T-helper 17 cell (primary cell): ENCODE results near the gene PLA2G4D. TPM values are rescaled to one million over a fixed set of nuclear protein-coding genes. Genes with fewer than 3 reads are reported as not detected.

Experiments used
- ATAC-seq: fragments of 150-1000 bp; cut with Tn5 transposase; 2 replicates; pipeline ENCODE4 v1.10.0; 2021; ENCODE audit warnings: mild to moderate bottlenecking, moderate library complexity
- DNase-seq, 3 donors: peaks; one replicate each; pipeline versions ENCODE4 v3.0.0 to v3.0.0-alpha.2; 2020 to 2021
- H3K9me3 ChIP-seq: one replicate; pipeline ENCODE4 v1.7.0; 2013; ENCODE audit warnings: low read length, mild to moderate bottlenecking; ENCODE audit not compliant: control insufficient read depth, poor library complexity, severe bottlenecking
- H3K27ac Mint-ChIP-seq: one replicate; pipeline ENCODE4 v1.8.0; 2022; ENCODE audit warnings: mild to moderate bottlenecking, moderate library complexity, mixed read lengths
- H3K27me3 Mint-ChIP-seq: one replicate; pipeline ENCODE4 v1.8.0; 2022; ENCODE audit warnings: mixed read lengths
- H3K36me3 Mint-ChIP-seq: one replicate; pipeline ENCODE4 v1.8.0; 2022; ENCODE audit warnings: low read depth, mixed read lengths
- H3K4me1 Mint-ChIP-seq: one replicate; pipeline ENCODE4 v1.8.0; 2022; ENCODE audit warnings: mild to moderate bottlenecking, mixed read lengths
- H3K4me3 Mint-ChIP-seq: one replicate; pipeline ENCODE4 v1.8.0; 2022; ENCODE audit warnings: mild to moderate bottlenecking, moderate library complexity, mixed read lengths
- total RNA-seq, 4 donors: library from RNA in 2 of 4; stranded (reverse) in 2 of 4; gene quantifications; one replicate each; pipeline ENCODE4 v1.2.3 and lab custom pipeline; 2022 to 2026

Gene PLA2G4D
- total RNA-seq, 2 donors from 2014 or later: not detected

DNA sequence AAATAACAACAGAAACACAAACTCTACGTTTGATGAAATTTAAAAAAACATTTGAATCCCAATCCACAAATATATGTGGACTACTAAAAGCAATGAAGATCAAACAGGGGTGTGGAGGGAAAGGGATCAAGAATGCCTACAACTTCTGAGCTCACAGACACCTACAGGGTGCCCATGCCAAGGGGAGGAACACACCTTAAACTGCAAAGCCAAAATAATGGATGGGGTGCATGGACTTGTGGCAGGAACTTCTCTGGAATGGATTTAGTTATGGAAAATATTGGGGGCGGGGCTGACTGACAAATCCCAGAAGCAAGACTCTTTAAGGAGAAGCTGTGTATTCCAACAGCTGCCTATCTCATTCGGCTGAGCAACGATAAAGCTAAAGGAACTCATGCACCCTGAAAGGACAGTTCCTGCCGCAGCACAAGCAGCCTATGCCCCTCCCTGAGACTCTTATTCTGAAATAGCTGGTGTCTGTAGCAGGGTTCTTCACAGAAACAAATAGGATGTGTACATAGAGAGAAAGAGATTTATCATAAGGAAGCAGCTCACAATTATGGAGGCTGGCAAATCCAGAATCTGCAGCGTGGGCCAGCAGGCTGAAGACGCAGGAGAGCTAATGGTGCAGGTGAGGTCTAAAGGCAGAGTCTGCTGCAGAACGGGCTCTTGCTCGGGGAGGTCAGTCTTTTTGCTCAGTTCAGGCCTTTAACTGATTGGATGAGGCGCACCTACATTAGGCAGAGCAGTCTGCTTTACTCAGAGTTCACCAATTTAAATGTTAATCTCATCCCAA, 24.5 kb upstream of the PLA2G4D start:
- no peaks in the 10 kb centered on the region for H3K36me3 Mint-ChIP-seq
- ATAC-seq: peak; percentile 33
- no peak overlapping the region for H3K27ac Mint-ChIP-seq
- H3K4me1 Mint-ChIP-seq: peaks cover 4% of the 10 kb centered on the region
- H3K4me3 Mint-ChIP-seq: no peak overlapping the region
- no peak for DNase-seq
- H3K9me3 ChIP-seq: no peaks in the 10 kb centered on the region
- peaks cover 15% of the 10 kb centered on the region for H3K27me3 Mint-ChIP-seq

DNA sequence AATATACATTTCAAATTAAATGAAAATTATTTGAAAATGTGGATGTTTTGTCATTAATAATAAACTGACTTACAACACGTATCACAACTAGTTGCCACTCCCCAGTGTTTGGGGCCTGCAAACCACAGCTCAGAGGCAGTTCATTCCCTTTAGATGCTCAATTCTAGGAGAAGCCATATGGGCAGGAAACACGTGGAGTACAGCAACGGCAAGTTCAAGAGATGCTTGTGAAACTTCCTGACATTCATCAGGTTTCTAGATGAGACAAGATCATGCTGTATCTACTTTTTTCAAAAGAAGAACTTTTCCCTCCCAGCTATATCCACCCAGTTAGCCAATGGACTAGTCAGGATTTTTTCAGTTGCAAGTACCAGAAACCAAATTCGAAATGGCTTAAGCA, 17.6 kb upstream of the PLA2G4D start:
- peaks cover 7% of the 10 kb centered on the region for H3K4me1 Mint-ChIP-seq
- DNase-seq: no peak
- no peaks in the 10 kb centered on the region for H3K9me3 ChIP-seq
- ATAC-seq: no peak
- H3K27me3 Mint-ChIP-seq: peaks cover 38% of the 10 kb centered on the region
- no peak overlapping the region for H3K27ac Mint-ChIP-seq
- peaks cover 2% of the 10 kb centered on the region for H3K36me3 Mint-ChIP-seq
- no peak overlapping the region for H3K4me3 Mint-ChIP-seq

GRCh38 chr15:42110367-42110766, 16.0 kb upstream of the PLA2G4D start:
- Mint-ChIP-seq H3K36me3 (peaks cover 2% of the 10 kb centered on the region), H3K27ac (no peak overlapping the region), H3K27me3 (peaks cover 53% of the 10 kb centered on the region), H3K4me1 (peaks cover 7% of the 10 kb centered on the region), H3K4me3 (no peak overlapping the region)
- ATAC-seq (no peak), DNase-seq (no peak)
- H3K9me3 ChIP-seq: no peaks in the 10 kb centered on the region

GRCh38 chr15:42108806-42109205, 14.4 kb upstream of the PLA2G4D start:
- peaks cover 2% of the 10 kb centered on the region for H3K36me3 Mint-ChIP-seq
- H3K27ac Mint-ChIP-seq: no peak overlapping the region
- H3K4me3 Mint-ChIP-seq: no peak overlapping the region
- no peak for DNase-seq
- no peaks in the 10 kb centered on the region for H3K9me3 ChIP-seq
- no peak for ATAC-seq
- peaks cover 57% of the 10 kb centered on the region for H3K27me3 Mint-ChIP-seq
- H3K4me1 Mint-ChIP-seq: peaks cover 10% of the 10 kb centered on the region

GRCh38 chr15:42108189-42108588, 13.8 kb upstream of the PLA2G4D start:
- H3K36me3 Mint-ChIP-seq: peaks cover 2% of the 10 kb centered on the region
- H3K4me3 Mint-ChIP-seq: no peak overlapping the region
- no peaks in the 10 kb centered on the region for H3K9me3 ChIP-seq
- no peak for DNase-seq
- peaks cover 57% of the 10 kb centered on the region for H3K27me3 Mint-ChIP-seq
- no peak overlapping the region for H3K27ac Mint-ChIP-seq
- ATAC-seq: no peak
- H3K4me1 Mint-ChIP-seq: peaks cover 10% of the 10 kb centered on the region

DNA sequence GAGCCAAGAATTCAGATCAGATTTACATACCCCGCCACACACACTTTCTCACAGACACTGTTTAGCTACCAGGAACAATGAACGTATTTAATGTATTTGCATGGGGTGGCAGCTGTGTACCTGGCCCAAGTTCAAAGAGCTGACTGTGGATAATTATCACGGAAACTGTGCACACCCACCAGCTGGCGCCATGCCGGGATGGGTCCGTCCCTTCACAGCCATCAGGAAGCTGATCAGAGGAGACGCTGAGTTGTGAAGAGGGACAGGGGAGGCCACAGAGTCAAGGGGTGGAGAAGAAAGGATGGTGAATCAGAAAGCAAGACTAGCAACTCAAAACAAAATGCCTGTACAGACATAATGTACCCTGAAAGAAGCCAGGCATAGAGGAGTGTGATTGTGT, 13.1 kb upstream of the PLA2G4D start:
- peaks cover 10% of the 10 kb centered on the region for H3K4me1 Mint-ChIP-seq
- peaks cover 2% of the 10 kb centered on the region for H3K36me3 Mint-ChIP-seq
- H3K9me3 ChIP-seq: no peaks in the 10 kb centered on the region
- DNase-seq (no peak), ATAC-seq (no peak)
- H3K4me3 Mint-ChIP-seq: peak overlapping the region; percentile 60
- H3K27me3 Mint-ChIP-seq: peaks cover 62% of the 10 kb centered on the region
- H3K27ac Mint-ChIP-seq: no peak overlapping the region

GRCh38 chr15:42106288-42106687, 11.9 kb upstream of the PLA2G4D start:
- peaks cover 2% of the 10 kb centered on the region for H3K36me3 Mint-ChIP-seq
- H3K4me3 Mint-ChIP-seq: no peak overlapping the region
- no peak for ATAC-seq
- DNase-seq: no peak
- H3K9me3 ChIP-seq: no peaks in the 10 kb centered on the region
- peaks cover 10% of the 10 kb centered on the region for H3K4me1 Mint-ChIP-seq
- no peak overlapping the region for H3K27ac Mint-ChIP-seq
- peaks cover 61% of the 10 kb centered on the region for H3K27me3 Mint-ChIP-seq

DNA sequence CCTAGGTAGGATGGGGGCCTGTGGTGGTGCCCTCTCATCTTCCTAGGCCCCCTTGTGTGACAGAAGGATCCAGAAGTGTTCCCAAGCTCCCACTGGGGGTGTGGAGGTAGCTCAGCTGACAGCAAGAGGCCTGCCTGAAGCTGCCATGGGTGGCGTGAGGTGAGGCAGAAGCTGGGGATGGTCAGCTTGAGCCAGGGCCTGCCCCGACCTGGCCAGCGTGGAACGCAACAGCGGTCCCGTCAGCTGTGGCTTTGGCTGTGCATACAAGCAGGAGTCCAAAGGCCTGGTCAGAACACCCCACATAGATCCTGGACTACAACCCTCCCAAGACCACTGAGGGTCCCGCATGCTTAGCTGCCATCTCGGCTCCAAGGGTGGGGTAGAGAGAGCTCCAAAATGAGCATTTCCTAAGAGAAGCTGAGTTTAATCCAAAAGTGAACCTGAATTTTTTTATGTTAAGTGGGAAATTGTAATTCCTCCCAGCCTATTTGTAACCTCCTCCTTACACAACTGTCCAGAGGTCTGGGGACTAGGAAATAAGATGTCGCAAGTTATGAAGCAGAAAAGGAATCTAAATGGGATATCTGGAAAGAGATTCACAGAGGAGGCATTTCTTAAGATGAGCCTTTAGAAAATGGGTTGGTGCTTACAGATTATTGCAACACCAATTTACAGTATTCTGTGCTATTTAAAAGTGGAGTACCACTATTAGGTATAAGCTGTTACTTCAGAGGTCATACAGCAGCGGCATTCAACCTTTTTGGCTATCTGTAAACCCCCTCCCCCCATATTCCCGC, 9.9 kb upstream of the PLA2G4D start:
- H3K9me3 ChIP-seq: no peaks in the 10 kb centered on the region
- Mint-ChIP-seq H3K27me3 (peaks cover 56% of the 10 kb centered on the region), H3K4me3 (no peak overlapping the region), H3K36me3 (peaks cover 2% of the 10 kb centered on the region), H3K27ac (no peak overlapping the region), H3K4me1 (peaks cover 11% of the 10 kb centered on the region)
- no peak for DNase-seq
- ATAC-seq: no peak

DNA sequence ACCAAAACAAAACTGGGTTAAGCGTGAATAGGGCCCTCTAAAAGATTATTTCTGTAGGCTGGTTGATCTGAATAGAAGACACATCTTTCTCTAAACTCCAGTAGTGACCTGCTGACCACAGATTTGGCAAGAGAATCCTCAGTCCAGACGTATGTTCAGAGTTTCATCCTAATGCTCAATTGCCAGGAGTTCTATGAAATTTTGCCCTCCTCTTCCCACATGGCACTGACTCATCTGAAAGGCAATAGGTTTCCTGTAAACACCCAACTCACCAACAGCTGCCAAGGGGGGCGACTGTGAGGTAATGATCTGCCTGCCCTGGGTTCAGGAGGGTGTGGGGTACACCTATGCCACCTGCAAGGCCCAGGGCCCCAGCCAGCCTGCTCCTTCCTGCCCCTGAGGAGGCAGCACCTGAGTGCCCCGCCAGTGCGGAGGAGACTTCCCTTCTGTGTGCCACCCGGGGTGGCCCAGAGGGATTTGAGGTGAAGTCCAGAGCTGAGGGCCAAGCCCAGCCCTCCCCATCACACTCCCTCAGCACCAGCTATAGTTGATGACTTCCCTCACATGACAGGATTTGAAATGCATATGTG, 8.4 kb upstream of the PLA2G4D start:
- no peak for ATAC-seq

GRCh38 chr15:42101861-42102260, 7.5 kb upstream of the PLA2G4D start:
- Mint-ChIP-seq H3K27ac (no peak overlapping the region), H3K27me3 (peaks cover 52% of the 10 kb centered on the region), H3K4me1 (peaks cover 6% of the 10 kb centered on the region), H3K36me3 (no peaks in the 10 kb centered on the region), H3K4me3 (no peak overlapping the region)
- ATAC-seq (no peak), DNase-seq (no peak)
- no peaks in the 10 kb centered on the region for H3K9me3 ChIP-seq

More for the DNA sequence above, 8.4 kb upstream of the PLA2G4D start:
- peaks cover 50% of the 10 kb centered on the region for H3K27me3 Mint-ChIP-seq
- no peak overlapping the region for H3K4me3 Mint-ChIP-seq
- no peak for DNase-seq
- no peaks in the 10 kb centered on the region for H3K9me3 ChIP-seq
- peaks cover 2% of the 10 kb centered on the region for H3K36me3 Mint-ChIP-seq
- peaks cover 11% of the 10 kb centered on the region for H3K4me1 Mint-ChIP-seq
- H3K27ac Mint-ChIP-seq: no peak overlapping the region

DNA sequence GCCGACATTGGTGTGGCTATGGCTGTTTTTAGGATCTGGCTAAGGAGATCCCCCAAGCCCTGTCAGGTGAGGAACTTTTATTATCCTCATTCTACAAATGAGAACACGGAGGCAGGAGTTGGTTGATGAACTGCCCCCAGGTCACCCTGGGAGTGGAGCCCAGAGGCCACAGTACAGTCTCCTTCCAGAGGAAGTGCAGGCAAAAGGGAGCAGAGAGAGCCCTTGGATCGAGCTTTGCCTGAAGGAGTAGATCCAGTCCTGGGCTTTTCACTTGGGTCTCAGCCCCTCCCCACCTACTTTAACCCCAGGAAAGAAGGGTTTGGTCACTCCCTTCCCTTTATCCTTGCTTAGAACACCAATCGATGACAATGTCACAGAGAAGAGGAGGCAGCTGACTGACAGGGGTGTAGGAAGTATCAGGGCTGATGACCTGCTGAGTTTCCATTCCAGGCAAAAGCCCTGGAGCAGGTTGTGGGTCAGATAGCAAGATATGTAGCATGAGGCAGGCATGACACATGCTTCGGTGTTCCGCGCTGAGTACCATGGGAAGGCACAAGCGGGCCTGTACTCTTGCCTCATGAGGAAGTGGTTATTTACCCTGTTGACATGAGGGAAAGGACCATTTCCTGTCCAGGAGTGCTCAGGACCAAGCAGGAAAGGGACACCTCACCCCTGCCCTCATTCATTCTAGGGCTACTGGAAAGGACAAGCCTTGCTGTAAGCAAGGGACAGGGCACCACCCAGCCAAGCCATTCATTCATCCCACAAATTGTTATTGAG, 5.8 kb upstream of the PLA2G4D start:
- H3K9me3 ChIP-seq: no peaks in the 10 kb centered on the region
- H3K4me1 Mint-ChIP-seq: peaks cover 6% of the 10 kb centered on the region
- no peak overlapping the region for H3K4me3 Mint-ChIP-seq
- no peaks in the 10 kb centered on the region for H3K36me3 Mint-ChIP-seq
- H3K27me3 Mint-ChIP-seq: peaks cover 41% of the 10 kb centered on the region
- no peak overlapping the region for H3K27ac Mint-ChIP-seq
- no peak for ATAC-seq
- DNase-seq: no peak

GRCh38 chr15:42097018-42097417, 2.7 kb upstream of the PLA2G4D start:
- H3K9me3 ChIP-seq: no peaks in the 10 kb centered on the region
- DNase-seq (no peak), ATAC-seq (no peak)
- peaks cover 9% of the 10 kb centered on the region for H3K4me1 Mint-ChIP-seq
- no peak overlapping the region for H3K27ac Mint-ChIP-seq
- H3K36me3 Mint-ChIP-seq: no peaks in the 10 kb centered on the region
- no peak overlapping the region for H3K4me3 Mint-ChIP-seq
- peaks cover 44% of the 10 kb centered on the region for H3K27me3 Mint-ChIP-seq

DNA sequence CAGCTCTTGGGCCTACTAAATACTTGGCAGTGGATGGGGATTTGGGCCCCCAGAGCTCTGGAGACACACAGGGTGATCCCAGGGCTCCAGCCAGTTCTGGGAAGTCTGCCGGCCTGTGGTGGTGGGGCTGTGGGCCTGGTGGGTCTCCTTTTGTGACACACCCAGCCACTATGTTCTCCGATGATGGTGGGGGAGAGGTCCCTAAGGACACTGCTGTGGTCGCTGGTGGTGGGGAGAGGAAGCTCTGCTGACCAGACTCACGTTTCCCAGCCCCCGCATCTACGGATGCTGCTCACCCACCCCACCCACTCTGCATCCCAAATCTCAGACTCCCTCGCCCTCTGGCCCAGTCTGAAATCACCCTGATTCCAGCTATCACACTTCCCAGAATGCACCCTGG, 396 bp downstream of the PLA2G4D start:
- ATAC-seq (no peak), DNase-seq (no peak)
- Mint-ChIP-seq H3K4me1 (peaks cover 6% of the 10 kb centered on the region), H3K27ac (no peak overlapping the region), H3K4me3 (no peak overlapping the region), H3K36me3 (no peaks in the 10 kb centered on the region), H3K27me3 (peaks cover 50% of the 10 kb centered on the region)
- no peaks in the 10 kb centered on the region for H3K9me3 ChIP-seq
